ENCODE measurements around the gene KCTD18.

GRCh38 chr2:200461846-200462710 is 47.8 kb downstream of the KCTD18 start:
- TF ChIP-seq CTCF (IDR thresholded peaks at IDR 0.05; ENCODE audit: low read depth, low read length, missing input control): no peak
- TF ChIP-seq RXRA (IDR thresholded peaks at IDR 0.05): no peak
- no peak for TF ChIP-seq ATF3 (IDR thresholded peaks at IDR 0.05)
- TF ChIP-seq RAD21 (IDR thresholded peaks at IDR 0.05): peak in 1 of 2 donors; percentile 18
- TF ChIP-seq MAX (IDR thresholded peaks at IDR 0.05): no peak
- no peak for TF ChIP-seq YY1 (IDR thresholded peaks at IDR 0.05)
- no peak for TF ChIP-seq REST (IDR thresholded peaks at IDR 0.05)
- no peak for TF ChIP-seq TAF1 (conservative IDR thresholded peaks at IDR 0.05)
- no peak for TF ChIP-seq ZBTB33 (IDR thresholded peaks at IDR 0.05)
